ENCODE measurements around the gene RAB3B.

RAB3B gene

DNA sequence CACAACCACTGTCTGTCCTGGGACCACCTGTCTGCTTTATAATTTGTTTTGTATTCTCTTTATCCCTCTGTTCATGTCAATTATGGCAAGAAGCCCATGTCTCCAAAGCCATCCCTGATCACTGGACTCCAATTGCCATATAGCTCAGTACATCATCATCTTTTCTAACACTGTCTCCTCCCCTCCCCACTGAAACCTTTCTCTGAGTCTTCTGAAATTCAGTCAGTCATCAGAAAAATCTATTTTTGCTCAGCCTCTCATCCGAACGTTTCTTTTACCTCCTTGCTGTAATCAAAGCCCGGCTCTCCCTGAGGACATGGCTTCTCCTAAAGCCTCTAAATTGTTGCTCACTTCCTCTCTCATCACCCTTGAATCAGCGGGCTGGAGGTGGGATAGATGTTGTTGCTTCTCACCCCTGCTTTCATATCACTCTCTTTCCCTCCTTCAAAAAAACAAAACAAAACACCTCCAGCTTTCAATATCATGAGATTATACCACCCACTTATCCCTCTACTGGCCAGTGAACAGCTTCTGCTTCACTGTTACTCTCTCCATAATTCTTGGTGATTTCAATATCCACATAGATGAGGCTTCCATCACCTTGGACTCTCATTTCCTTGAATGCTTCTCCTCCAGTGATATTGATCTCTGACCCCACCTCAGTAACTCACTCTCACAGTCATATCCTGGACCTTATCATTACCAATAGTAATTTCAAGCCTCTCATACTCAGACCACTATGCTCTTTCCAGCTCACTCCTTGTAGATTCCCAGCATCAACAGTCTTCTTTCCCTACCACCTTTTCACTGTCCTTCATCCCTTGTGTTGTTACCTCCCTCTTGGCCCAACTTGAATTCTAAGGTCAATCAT lies 27.8 kb downstream of the RAB3B start:
- TF ChIP-seq, protein P1, sequence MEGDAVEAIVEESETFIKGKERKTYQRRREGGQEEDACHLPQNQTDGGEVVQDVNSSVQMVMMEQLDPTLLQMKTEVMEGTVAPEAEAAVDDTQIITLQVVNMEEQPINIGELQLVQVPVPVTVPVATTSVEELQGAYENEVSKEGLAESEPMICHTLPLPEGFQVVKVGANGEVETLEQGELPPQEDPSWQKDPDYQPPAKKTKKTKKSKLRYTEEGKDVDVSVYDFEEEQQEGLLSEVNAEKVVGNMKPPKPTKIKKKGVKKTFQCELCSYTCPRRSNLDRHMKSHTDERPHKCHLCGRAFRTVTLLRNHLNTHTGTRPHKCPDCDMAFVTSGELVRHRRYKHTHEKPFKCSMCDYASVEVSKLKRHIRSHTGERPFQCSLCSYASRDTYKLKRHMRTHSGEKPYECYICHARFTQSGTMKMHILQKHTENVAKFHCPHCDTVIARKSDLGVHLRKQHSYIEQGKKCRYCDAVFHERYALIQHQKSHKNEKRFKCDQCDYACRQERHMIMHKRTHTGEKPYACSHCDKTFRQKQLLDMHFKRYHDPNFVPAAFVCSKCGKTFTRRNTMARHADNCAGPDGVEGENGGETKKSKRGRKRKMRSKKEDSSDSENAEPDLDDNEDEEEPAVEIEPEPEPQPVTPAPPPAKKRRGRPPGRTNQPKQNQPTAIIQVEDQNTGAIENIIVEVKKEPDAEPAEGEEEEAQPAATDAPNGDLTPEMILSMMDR (conservative IDR thresholded peaks at IDR 0.05; ENCODE audit: control insufficient read depth, insufficient read depth, low read depth, low read length): no peak
- no peak overlapping the region for H3K4me3 ChIP-seq (ENCODE audit: control insufficient read depth, low read depth, low read length)

DNA sequence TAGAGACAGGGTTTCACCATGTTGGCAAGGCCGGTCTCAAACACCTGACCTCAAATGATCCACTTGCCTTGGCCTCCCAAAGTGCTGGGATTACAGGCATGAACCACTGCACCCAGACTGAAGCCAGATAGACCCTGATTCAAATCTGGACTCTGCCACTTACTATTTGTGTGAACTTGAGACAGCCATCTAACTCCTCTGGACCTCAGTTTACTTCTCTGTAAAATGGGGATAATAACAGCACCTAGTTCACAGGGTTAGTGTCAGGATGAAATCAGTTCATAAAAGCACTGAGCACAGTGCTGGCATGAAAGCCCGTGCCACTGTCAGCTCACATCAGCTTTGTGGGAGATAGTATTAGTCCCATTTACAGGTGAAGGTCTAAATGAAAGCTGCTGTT lies 28.5 kb downstream of the RAB3B start:
- TF ChIP-seq, protein P1 (conservative IDR thresholded peaks at IDR 0.05; ENCODE audit: control insufficient read depth, insufficient read depth, low read depth, low read length): no peak
- DNase-seq (ENCODE audit: low read depth): no peak

More for the DNA sequence above, 27.8 kb downstream of the RAB3B start:
- no peak for DNase-seq (ENCODE audit: low read depth)

DNA sequence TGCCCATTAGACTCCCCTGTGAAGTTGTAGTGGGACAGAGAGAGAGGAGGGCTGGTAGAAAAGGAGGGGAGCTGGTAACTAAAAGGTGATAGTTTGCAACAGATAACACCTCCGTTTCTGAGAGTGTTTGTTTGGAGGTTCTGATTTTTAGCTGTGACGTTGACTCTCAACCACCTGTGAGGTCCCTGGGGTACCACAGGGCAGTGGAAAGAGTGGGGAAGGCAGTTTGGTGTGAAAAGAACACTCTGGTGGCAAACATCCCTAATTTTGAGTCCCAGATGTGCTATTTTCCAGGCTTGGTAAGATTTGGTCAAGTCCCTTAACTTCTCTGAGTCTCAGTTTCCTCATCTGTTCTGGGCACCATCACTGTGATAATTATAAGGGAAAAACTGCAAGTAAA lies 29.3 kb downstream of the RAB3B start:
- no peak overlapping the region for H3K4me3 ChIP-seq (ENCODE audit: control insufficient read depth, low read depth, low read length)
- TF ChIP-seq, protein P1 (conservative IDR thresholded peaks at IDR 0.05; ENCODE audit: control insufficient read depth, insufficient read depth, low read depth, low read length): no peak
- DNase-seq (ENCODE audit: low read depth): no peak

More for the DNA sequence above, 28.5 kb downstream of the RAB3B start:
- H3K4me3 ChIP-seq (ENCODE audit: control insufficient read depth, low read depth, low read length): no peak overlapping the region

DNA sequence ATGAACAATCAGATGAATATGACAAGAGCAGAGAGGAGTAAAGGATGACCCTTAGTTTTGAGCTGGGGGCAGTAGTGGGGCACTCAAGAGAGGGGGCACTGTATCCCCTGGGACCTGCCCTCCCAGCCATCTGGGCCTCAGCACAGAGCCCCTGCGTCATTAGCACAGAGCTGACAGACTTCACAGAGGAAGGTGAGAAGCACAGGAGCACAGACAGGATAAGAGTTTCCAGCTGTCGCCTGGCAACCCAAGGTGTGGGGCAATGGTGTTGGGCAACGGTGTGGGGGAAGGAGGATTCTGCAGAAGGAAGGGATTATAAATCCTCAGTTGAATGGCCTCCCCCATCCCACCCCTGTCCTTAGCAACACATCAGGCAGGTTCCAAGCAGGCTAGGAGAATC lies 30.2 kb downstream of the RAB3B start:
- H3K4me3 ChIP-seq (ENCODE audit: control insufficient read depth, low read depth, low read length): no peak overlapping the region
- no peak for DNase-seq (ENCODE audit: low read depth)
- TF ChIP-seq, protein P1 (conservative IDR thresholded peaks at IDR 0.05; ENCODE audit: control insufficient read depth, insufficient read depth, low read depth, low read length): no peak

DNA sequence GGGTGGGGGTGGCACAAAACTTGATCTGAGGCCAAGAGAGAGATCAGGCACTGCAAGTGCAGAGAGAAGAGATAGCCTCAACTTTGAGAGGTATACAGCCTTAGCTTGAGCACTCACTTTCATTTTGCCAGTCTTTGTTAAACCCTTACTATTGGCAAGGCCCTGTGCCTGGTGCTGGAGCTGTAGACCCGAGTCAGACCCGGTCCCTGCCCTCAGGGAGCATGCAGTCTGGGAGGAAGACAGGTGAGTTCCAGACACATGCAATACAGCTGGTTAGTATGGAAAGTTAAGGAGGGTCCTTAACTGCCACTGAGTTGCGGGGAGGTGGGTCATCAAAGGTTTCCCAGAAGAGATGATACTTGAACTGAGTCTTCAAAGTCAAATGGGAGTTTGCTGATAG lies 31.7 kb downstream of the RAB3B start:
- no peak overlapping the region for H3K4me3 ChIP-seq (ENCODE audit: control insufficient read depth, low read depth, low read length)
- TF ChIP-seq, protein P1 (conservative IDR thresholded peaks at IDR 0.05; ENCODE audit: control insufficient read depth, insufficient read depth, low read depth, low read length): no peak
- DNase-seq (ENCODE audit: low read depth): no peak

DNA sequence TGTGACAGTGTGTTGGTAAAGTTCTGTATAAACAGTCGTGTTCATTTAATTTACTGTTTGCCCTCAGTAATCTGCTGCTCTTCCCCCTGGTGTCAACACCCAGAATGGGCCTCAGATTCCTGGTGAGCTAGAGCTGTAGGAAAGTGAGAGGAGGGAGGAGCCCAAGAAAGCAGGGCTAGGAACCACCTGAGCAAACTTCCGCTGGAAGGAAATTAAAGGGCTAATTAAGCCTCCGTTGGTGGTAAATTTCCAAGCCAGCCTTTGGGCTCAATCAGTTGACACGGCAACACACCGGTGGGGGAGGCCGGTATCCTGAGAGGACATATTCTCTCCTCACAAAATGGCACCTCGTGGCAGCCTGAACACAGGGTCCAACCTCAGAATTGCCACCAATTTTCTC lies 32.9 kb downstream of the RAB3B start:
- H3K4me3 ChIP-seq (ENCODE audit: control insufficient read depth, low read depth, low read length): no peak overlapping the region
- DNase-seq (ENCODE audit: low read depth): no peak
- TF ChIP-seq, protein P1 (conservative IDR thresholded peaks at IDR 0.05; ENCODE audit: control insufficient read depth, insufficient read depth, low read depth, low read length): no peak

Measured in fibroblast of mammary gland (primary cell).